ENCODE measurements around the gene ACOT7.

The ACOT7 gene

GRCh38 chr1:6262555-6263420 is 130.8 kb downstream of the ACOT7 start:
- DNase-seq: no peak

- DNase-seq: no peak
Observed at GRCh38 chr1:6261615-6261995, 132.0 kb downstream of the ACOT7 start.

- DNase-seq: no peak
Observed at GRCh38 chr1:6260961-6261614, 132.5 kb downstream of the ACOT7 start, which contains the start of gene GPR153. Gene GPR153 (minus strand): TSS chr1:6261098. CDS start chr1:6254905, 6,193 bp downstream.

- DNase-seq: no peak
Observed at GRCh38 chr1:6260433-6260934, 133.1 kb downstream of the ACOT7 start.

GRCh38 chr1:6259491-6260362 is 133.8 kb downstream of the ACOT7 start:
- DNase-seq: no peak

GRCh38 chr1:6258675-6259074 is 134.9 kb downstream of the ACOT7 start:
- DNase-seq: no peak

GRCh38 chr1:6257541-6258069 is 136.0 kb downstream of the ACOT7 start:
- no peak for DNase-seq

GRCh38 chr1:6256645-6257044 is 136.9 kb downstream of the ACOT7 start:
- no peak for DNase-seq

- DNase-seq: no peak
Observed at GRCh38 chr1:6254691-6255090, 138.9 kb downstream of the ACOT7 start.

GRCh38 chr1:6253380-6253779 is 140.2 kb downstream of the ACOT7 start:
- no peak for DNase-seq

GRCh38 chr1:6252374-6252710 is 141.2 kb downstream of the ACOT7 start:
- DNase-seq: no peak

GRCh38 chr1:6251681-6252373 is 141.7 kb downstream of the ACOT7 start:
- DNase-seq: no peak

GRCh38 chr1:6251233-6251632 is 142.3 kb downstream of the ACOT7 start:
- DNase-seq: no peak

- DNase-seq: no peak
Observed at GRCh38 chr1:6249739-6250689, 143.6 kb downstream of the ACOT7 start.

- DNase-seq: no peak
Observed at GRCh38 chr1:6248932-6249738, 144.4 kb downstream of the ACOT7 start.

- DNase-seq: no peak
Observed at GRCh38 chr1:6248161-6248776, 145.3 kb downstream of the ACOT7 start.

GRCh38 chr1:6247651-6248050 is 145.9 kb downstream of the ACOT7 start:
- DNase-seq: no peak

GRCh38 chr1:6246497-6247467 is 146.8 kb downstream of the ACOT7 start:
- DNase-seq: peak; percentile 38
